Mammary epithelial cell (primary cell): Measurements from ENCODE around the gene CYSTM1.

Source experiments
- CTCF ChIP-seq, 2 donors: IDR thresholded peaks in 1 of 2; conservative IDR thresholded peaks in 1 of 2; 2 replicates each; pipeline ENCODE4 v1.5.1; 2011 to 2012; ENCODE audit warnings: inconsistent platforms in 2 of 2, low read length in 2 of 2, mild to moderate bottlenecking in 2 of 2, control low read depth in 1 of 2, low read depth in 1 of 2; ENCODE audit not compliant: insufficient read depth in 1 of 2; ENCODE audit errors: extremely low read depth in 1 of 2
- EZH2 ChIP-seq: IDR thresholded peaks from 2 replicates; pipeline ENCODE4 v1.6.1; 2012; ENCODE audit warnings: low read length, inconsistent platforms, borderline replicate concordance

GRCh38 chr5:140242099-140242498 is 67.1 kb downstream of the CYSTM1 start:
- TF ChIP-seq CTCF (conservative IDR thresholded peaks at IDR 0.05 in 1 of 2, IDR thresholded peaks at IDR 0.05 in 1 of 2; ENCODE audit: extremely low read depth in 1 of 2, insufficient read depth in 1 of 2, low read depth in 1 of 2, low read length in 2 of 2) (no peak), EZH2 (no peak)
